ENCODE results near the gene MACROH2A2.
"Not testable (repeated sequence)": the region's sequence is repeated elsewhere in the genome, so short reads cannot be mapped to it uniquely, and the experiment has no call there.

The MACROH2A2 gene

DNA sequence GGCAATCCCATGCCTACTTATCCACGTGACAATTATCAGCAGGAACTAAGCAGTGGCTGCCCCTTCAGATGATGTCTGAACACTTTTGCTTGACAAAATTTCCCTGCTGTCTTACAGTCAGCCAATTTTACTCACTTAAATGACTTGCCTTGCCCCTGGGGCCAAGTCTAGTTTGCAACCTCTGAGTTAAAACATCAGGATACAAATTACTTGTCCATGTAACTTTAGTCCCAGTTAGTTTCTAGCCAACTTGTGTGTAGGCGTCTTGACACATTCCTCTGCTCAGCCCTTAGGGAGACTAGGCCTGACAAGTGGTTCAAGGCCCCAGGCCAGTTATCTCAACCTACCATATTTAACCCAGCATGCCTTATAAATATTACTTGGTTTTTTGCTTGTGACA is 105.5 kb downstream of the MACROH2A2 start:
- no peak overlapping the region for H3K4me3 ChIP-seq (ENCODE audit: low read depth, low read length)
- in situ Hi-C loops (cut with HindIII; ENCODE audit: low sequenced_read_pairs) = no loop called here
- TF ChIP-seq, protein P1, sequence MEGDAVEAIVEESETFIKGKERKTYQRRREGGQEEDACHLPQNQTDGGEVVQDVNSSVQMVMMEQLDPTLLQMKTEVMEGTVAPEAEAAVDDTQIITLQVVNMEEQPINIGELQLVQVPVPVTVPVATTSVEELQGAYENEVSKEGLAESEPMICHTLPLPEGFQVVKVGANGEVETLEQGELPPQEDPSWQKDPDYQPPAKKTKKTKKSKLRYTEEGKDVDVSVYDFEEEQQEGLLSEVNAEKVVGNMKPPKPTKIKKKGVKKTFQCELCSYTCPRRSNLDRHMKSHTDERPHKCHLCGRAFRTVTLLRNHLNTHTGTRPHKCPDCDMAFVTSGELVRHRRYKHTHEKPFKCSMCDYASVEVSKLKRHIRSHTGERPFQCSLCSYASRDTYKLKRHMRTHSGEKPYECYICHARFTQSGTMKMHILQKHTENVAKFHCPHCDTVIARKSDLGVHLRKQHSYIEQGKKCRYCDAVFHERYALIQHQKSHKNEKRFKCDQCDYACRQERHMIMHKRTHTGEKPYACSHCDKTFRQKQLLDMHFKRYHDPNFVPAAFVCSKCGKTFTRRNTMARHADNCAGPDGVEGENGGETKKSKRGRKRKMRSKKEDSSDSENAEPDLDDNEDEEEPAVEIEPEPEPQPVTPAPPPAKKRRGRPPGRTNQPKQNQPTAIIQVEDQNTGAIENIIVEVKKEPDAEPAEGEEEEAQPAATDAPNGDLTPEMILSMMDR (IDR thresholded peaks at IDR 0.05; ENCODE audit: low read depth, low read length, missing control alignments) = no peak
- DNase-seq (ENCODE audit: low read depth) = no peak

DNA sequence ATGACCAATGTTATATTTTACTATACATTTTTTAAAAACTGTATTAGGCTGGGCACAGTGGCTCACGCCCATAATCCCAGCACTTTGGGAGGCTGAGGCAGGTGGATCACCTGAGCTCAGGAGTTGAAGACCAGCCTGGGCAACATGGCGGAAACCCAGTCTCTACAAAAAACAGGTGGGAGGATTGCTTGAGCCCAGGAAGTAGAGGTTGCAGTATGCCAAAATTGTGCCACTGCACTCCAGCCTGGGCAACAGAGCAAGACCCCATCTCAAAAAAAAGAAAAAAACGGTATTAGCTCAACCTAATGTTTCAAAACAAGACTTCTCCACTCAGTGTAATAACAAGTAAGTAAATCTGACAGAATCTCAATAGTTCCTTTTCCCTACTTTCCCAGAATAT is 106.7 kb downstream of the MACROH2A2 start:
- DNase-seq (ENCODE audit: low read depth); H3K4me3 ChIP-seq (ENCODE audit: low read depth, low read length); in situ Hi-C loops (cut with HindIII; ENCODE audit: low sequenced_read_pairs): not testable (repeated sequence)

DNA sequence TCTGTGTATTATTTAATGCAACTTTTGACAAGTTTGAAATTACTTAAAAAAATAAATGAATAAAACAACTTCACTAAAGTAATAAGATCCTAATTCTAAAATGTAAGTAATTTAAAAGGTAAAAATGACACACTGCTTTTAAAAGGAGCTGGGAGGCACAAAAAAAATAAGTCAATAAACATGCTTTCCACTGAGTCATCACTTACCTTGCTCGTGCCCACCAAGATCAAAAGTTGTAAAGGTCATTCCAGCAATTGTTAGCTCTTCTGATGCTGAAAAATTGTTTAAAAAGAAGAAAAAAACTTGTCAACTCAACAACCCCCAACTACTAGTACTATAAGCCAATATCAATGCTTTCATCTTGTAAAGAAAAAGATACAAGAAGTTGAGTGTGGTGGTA is 108.2 kb downstream of the MACROH2A2 start:
- H3K4me3 ChIP-seq (ENCODE audit: low read depth, low read length) = no peak overlapping the region
- TF ChIP-seq, protein P1 (IDR thresholded peaks at IDR 0.05; ENCODE audit: low read depth, low read length, missing control alignments) = no peak
- no peak for DNase-seq (ENCODE audit: low read depth)
- in situ Hi-C loops (cut with HindIII; ENCODE audit: low sequenced_read_pairs) = no loop called here

Data from astrocyte of the cerebellum (primary cell).